ENCODE results near the gene ANKIB1.

DNA sequence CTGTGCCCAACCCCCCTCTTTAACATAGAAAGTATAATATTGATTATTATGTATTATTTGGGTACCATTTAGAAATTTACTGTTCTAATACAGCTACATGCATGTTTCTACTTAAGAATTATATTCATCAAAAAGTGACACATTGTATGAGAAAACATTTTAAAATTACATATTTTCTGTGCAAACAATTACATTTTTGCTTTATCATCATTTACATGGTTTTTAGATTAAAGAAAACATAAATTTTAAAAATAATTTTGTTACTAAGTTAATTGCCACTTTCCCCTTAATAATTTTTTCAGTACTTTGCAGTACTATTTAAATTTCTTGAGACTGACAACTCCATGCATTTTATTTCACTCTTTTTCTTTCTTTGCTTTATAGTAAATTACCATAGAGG lies 106.2 kb downstream of the ANKIB1 start:
- TF ChIP-seq, protein P1, sequence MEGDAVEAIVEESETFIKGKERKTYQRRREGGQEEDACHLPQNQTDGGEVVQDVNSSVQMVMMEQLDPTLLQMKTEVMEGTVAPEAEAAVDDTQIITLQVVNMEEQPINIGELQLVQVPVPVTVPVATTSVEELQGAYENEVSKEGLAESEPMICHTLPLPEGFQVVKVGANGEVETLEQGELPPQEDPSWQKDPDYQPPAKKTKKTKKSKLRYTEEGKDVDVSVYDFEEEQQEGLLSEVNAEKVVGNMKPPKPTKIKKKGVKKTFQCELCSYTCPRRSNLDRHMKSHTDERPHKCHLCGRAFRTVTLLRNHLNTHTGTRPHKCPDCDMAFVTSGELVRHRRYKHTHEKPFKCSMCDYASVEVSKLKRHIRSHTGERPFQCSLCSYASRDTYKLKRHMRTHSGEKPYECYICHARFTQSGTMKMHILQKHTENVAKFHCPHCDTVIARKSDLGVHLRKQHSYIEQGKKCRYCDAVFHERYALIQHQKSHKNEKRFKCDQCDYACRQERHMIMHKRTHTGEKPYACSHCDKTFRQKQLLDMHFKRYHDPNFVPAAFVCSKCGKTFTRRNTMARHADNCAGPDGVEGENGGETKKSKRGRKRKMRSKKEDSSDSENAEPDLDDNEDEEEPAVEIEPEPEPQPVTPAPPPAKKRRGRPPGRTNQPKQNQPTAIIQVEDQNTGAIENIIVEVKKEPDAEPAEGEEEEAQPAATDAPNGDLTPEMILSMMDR (conservative IDR thresholded peaks at IDR 0.05; ENCODE audit: low read depth, low read length) = no peak
- no peak for TF ChIP-seq EZH2 (IDR thresholded peaks at IDR 0.05; ENCODE audit: borderline replicate concordance, low read depth, low read length, poor library complexity, severe bottlenecking)

Measured in A673 (cell line).